Activated CD4-positive, alpha-beta T cell treated with anti-CD3 and anti-CD28 coated beads, Interleukin-2, amount 50 U/mL, for 16 hours (primary cell): ENCODE measurements around the gene ITGAL.
"Not testable (repeated sequence)": the region's sequence is repeated elsewhere in the genome, so short reads cannot be mapped to it uniquely, and the experiment has no call there.

ENCODE experiments used
- DNase-seq: peaks from one replicate; pipeline ENCODE4 v3.0.0-alpha.2; 2020

The ITGAL gene

DNA sequence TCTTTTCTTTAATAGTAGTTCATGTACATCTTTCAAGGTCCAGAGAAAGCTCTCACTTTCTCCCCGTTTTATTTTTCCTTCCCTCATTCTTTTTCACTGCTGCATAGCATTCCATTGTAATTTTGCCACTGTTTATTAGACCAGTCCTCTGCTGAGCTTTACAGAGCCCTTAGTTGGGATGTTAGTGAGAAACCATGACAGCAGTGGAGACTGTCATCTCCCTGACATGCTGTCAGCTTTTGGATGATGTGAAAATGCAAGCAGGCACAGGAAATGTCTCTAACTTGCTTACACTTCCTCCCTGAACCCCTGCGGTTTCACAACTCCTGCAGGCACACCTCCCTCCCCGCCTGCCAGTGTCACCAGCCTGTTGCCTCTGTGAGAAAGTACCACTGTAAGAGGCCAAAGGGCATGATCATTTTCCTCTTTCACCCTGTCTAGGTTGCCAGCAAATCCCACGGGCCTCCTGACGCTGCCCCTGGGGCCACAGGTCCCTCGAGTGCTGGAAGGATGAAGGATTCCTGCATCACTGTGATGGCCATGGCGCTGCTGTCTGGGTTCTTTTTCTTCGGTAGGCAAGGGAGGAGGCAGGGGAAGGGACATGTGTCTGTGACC lies at the start of gene ITGAL:
TSS of gene ITGAL (plus strand) at position 415 of the 615 bp plus-strand sequence. CDS start at position 511, 96 bp downstream.
- peak; percentile 97 for DNase-seq

DNA sequence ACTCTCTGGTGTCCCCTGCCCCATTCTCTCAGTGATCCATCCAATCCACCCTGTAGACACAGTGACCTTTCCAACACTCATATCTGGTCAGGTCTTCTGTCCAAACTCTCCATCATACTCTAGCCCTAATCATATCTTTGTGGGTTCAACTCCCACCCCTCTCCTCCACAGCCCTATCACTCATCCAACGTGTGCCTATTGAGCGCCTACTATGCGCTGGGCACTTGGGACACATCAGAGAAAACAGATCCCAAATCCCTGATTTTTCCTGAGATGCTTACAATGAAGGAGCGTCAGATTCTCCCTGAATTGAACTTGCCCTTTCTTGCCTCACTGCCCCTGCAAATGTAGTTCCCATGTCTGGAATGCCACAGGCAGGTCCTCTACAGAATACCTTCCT lies 44.5 kb upstream of the ITGAL start:
- DNase-seq, result no peak

DNA sequence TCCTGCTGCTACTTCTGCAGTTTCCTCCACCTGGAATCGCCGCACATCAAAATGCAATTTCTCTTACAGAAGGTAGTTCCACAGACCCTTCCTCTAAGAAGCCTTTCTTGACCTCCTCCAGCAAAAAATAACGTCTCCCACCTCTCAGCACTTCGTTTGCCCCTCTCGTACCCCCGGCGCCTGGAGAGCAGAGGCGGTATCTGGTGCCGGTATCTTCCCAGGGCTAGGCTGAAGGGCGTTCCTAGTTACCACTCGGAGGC lies 43.2 kb upstream of the ITGAL start:
- no peak for DNase-seq

DNA sequence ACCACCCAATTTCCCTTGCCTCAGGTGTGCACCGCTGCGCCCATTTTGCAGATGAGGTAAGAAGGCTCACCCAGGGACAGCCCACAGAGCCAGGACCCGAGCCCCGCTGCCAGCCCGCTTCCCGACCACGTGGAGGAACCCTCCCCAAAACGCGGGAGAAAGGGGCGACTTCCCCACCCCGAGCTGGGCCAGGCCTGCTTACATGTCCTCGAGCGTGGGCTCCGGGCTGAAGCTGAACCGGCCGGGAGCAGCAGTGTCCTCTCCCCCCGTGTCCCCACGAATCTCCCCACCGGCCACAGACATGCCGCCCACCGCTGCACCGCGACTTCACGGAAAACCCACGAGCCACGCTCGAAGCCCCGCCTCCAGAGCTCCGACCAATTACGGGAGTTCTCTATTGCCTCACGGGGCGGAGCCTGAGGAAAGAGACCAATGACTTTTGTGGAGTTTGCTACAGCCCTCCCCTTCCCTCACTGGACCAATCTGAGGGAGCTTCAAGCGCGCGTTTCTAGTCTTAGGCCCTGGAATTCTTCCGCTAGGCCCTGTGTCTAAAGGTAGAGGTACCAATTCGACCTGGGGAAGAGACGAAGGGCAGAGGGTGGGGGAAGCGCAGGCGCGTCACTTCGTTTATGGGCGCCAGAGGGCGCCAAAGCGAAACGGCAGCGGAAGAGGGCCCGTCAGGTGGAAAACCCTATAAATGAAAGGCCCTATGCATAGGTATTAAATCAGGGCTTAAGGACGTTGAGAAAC lies 42.7 kb upstream of the ITGAL start, which contains the start of gene DCTPP1:
TSS of gene DCTPP1 (minus strand) at position 353 of the 750 bp plus-strand sequence. CDS start at position 303, 50 bp downstream.
- DNase-seq, result peak; percentile 99

DNA sequence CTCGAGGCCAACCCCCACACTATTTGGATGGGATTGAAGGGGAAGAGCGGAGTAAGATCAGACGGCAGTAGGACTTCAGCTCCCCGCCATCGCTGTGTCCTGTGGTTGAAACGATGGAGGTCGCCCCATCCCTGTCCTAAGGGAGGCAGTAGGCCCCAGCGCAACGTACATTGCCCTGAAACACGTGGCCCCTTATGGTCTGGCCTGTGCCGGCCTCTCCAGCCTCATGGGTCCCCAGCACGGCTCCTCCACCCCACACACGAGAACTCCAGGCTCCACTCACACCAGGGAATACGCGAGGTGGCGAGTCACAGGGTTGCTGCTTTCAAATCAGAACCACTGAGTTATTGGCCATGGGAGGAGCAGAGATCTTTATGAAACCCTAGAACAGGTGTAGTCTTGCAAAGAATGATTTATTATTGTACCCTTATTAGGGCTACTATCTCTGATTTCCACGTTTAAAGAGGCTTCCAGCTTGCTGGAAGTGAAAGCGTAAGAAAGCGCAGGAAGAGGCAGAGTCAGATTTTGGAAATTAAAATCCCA lies 42.0 kb upstream of the ITGAL start:
- no peak for DNase-seq

DNA sequence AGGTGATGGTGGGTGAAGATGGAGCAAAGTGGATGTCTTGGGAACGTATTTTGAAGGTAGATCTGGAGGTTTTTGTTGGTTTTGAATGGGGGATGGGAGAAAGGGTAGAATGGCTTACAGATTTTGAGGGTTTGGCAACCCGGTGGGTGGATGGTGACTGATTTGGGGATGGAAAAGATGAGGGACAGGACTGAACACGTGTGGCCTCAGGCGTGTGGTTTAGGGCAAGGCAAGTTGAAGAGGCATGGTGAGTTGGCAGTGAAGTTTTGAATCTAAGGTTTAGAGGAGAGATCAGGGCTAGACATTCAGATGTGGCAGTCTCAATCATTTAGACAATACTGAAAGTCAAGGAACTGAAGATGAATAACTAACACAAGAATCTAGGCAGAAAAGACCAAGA lies 37.7 kb upstream of the ITGAL start:
- DNase-seq, result peak; percentile 80

DNA sequence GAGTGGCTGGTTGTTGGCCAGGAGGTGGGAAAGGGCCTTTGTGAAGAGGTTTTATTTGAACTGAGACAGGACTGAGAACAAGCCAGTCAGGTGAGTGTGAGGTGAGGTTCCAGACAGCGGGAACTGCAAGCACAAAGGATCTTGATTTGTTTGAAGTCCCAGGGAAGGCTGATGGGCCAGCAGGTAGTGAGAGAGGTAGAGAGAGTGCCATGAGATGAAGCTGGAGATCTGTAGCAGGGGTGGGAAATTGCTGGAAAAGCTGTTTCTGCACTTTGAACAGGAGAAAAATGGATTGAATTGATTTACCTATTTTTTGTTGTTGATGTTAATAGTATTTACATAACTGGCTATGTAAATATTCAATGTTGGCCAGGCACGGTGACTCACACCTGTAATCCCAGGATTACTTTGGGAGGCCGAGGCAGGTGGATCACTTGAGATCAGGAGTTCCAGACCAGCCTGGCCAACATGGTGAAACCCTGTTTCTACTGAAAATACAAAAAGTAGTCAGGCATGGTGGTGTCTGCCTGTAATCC lies 35.0 kb upstream of the ITGAL start:
- DNase-seq, result no peak

DNA sequence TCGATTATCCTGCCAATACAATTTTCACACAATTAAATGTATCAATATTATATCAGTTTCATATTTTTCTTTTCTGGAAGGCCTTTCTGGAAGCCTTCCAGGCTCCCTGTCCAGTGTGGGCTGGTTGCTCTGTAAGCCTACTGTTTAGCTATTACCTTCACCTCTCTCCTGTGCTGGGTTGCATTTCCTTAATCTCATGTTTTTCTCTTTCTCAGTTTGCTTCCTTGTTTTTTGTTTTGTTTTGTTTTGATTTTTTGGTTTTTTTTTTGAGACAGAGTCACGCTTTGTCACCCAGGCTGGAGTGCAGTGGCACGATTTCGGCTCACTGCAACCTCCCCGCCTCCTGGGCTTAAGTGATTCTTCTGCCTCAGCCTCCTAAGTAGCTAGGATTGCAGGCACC lies 33.7 kb upstream of the ITGAL start:
- DNase-seq, result no peak

DNA sequence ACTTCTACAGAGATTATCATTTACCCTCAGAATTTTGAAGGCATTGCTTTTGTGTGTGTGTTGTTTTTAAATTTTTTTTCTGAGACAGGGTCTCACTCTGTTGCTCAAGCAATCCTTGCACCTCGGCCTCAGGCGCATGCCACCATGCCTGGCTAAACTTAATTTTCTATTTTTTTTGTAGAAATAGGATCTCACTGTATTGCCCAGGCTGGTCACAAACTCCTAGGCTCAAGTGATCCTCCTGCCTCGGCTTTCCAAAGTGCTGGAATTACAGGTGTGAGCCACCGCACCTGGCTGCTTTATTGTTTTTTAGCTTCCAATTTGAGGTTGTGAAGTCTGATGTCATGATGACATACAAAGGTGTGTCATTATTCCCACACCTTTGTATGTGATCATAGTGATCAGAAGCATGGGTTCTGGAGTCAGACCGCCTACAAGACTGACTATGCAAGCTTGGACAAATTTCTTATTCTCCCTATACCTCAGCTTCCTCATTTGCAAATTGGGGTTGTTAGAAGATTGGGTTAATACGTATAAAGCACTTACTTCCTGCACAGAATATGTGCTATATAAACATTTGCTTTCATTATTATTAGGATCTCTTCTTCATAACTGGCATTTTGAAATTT lies 32.7 kb upstream of the ITGAL start:
- no peak for DNase-seq

DNA sequence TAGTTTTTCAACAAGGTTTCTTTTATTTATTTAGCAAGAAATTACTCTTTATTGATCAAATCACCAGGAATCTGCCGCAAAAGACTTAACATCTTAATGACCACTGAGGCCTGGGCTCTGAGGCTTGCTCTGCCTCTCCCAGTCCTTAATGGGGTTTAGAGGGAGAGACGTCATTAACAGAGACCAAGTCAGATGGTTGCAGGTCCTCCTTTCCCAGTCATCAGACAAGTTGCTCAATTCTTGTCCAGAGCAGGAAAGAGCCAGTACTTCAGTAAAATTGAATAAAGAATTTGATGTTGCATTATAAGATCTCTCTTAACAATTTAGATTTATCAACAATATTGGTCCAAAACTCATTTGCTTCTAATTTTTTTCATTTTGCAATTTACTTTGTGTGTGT lies 28.9 kb upstream of the ITGAL start:
- no peak for DNase-seq

DNA sequence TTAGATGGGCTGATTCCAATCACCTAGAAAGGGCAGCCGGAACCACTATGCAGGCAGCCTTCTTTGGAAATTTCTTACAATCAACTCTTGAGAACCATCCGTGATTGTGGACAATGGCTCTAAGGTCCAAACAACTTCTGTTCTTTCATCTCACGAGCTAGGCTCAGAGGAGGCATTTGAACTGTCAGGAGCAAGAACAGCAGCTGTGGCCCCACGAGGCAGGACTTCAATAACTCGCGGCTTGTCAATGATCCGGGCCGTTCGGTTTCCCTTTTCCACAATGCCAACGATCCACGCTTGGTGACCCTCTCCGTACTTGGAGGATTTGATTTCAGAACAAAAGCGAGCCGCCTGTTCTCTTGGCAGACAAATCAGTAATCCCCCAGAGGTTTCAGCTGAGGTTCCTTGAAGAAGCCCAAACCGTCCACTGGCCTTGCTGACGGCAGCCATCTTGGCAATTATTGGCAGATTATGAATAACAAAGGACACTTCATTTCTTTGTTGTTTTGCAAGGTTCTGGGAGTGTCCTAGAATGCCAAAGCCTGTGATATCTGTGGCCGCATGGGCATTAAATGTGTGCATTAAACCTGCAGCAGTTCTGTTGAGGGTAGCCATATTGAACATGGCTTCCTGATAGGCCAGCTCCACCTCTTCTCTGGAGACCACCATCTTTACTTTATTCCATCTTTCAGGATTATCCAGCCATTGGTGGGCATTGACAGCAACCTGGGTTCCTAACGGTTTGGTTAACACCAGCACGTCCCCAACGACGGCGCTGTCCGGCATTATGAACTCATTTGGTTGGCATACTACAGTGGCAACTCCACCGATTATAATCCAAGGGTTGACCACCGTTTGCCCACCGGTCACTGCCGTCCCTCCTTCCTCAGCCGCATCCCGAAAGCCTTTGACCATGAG lies 28.1 kb upstream of the ITGAL start:
- no peak for DNase-seq

DNA sequence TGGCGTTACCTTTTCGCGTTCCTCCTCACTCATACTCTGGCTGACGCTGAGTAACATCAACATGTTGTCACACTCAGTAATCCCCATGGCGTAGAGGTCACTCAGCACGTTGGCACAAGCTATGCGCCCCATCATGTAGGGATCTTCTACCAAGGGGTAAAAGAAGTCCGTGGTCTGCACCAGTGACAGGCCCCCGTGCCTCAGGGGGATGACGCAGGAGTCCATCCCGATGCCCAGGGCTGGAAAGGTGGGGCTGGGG lies 27.5 kb upstream of the ITGAL start:
- no peak for DNase-seq

DNA sequence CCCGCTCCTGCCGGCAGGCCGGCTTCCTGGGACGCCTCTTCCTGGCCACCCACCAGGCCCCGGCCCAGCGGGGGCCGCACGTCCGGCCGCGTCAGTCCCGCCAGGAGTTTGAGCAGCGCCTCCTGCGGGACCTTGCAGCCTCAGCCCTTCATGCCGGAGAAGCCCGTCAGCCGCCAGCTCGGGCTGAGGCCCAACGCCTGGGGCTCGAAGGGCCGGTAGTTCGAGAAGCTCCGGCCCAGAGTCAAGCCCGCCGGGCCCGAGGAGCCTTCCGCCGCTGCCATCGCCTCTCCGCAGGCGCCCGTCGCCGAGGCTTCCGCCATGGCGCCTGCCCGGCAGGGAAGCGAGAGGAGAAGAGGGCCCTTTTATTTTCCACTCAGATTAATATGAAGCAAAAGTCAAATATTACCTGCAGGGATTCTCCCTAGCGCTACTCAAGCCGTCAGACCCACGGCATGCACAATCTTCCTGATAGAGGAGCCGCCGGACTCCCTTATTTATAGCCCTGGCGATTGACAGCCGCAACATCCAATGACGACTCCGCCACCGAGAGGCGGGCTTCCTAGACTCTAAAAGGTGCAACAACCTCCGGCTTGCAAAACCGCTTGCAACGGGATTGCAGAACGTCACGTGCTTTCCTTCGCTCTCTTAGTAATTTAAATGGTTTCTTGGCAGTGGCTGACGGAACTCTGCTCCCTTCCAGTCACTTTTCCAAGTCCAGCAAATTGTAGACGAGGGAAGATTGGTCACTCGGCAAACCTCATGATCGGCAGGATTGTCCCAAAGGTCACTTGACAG lies 26.9 kb upstream of the ITGAL start, which contains the start of gene SEPHS2:
TSS of gene SEPHS2 (minus strand) at position 467 of the 795 bp plus-strand sequence. CDS start at position 320, 147 bp downstream.
- DNase-seq, result peak; percentile 99

DNA sequence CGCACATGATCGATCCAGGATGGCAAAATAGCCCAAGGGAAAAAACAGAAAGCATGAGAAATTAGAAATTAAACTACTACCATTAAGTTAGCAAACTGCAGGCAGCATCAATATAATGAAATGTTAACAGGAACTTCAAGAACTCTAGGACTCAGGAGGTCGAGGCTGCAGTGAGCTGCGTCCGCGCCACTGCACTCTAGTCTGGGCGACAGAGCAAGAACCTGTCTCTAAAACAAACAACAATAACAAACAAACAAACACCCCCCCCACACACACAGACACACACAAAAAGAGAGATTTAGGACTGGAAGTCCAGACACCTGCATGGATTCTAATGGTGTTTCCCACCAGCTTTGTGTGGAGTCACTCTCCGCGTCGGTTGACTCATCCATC lies 26.3 kb upstream of the ITGAL start:
- no peak for DNase-seq

DNA sequence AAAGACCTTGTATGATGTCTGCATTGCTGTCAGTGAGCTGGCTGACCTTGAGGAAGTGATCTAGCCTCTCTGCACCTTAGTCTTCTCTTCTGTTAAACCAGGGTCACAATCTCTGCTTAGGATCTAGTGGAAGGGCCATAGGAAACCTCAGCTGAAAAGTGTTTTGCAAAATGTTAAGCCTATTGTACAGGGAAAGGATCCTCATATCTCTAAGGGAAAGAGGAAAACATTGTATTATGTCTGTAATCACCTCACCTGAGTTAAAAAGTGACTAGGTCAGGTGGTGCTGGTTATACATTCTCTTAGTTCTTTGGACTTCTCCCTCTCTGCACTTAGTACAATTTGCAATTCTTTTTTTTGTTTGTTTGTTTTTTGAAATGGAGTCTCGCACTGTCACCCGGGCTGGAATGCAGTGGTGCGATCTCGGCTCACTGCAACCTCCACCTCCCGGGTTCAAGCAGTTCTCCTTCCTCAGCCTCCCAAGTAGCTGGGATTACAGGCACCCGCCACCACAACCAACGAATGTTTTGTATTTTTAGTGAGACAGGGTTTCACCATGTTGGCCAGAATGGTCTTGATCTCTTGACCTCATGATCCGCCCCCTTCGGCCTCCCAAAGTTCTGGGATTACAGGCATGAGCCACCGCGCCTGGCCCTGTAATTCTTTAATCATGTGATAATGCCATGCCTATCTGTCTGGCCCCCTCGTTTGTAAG lies 24.9 kb upstream of the ITGAL start:
- DNase-seq, result no peak

DNA sequence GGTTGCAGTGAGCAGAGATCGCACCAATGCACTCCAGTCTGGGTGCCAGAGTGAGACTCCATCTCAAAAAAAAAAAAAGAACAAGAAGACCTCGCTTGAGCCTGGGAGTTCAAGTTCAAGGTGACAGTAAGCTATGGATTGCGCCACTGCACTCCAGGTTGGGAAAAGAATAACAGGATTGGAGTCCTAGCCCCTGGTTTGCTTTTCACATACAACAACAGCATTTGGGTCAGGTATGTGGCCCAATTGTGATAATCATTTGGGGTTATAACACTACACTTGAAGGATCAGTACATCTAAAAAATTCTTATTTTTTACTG lies 23.5 kb upstream of the ITGAL start:
- DNase-seq, result no peak

DNA sequence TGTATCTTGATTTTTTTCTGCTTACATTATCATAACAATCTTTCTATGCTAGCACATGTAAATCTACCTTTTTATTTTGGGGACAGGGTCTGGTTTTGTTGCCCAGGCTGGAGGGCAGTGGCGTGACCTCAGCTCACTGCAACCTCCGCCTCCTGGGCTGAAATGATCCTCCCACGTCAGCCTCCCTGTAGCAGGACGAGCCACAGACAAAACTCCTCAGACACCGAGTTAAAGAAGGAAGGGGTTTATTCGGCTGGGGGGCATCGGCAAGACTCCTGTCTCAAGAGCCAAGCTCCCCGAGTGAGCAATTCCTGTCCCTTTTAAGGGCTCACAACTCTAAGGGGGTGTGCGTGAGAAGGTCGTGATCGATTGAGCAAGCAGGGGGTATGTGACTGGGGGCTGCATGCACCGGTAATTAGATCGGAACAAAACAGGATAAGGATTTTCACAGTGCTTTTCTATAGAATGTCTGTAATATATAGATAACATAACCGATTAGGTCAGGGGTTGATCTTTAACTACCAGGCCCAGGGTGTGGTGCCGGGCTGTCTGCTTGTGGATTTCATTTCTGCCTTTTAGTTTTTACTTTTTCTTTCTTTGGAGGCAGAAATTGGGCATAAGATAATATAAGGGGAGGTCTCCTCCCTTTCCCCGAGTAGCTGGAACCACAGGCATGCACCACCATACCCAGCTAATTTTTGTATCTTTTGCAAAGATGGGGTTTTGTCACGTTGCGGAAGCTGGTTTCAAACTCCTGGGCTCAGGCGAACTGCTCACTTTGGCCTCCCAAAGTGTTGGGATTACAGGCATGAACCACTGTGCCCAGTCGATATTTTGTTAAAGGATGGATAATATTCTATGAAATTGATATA lies 19.6 kb upstream of the ITGAL start:
- not testable (repeated sequence) for DNase-seq

DNA sequence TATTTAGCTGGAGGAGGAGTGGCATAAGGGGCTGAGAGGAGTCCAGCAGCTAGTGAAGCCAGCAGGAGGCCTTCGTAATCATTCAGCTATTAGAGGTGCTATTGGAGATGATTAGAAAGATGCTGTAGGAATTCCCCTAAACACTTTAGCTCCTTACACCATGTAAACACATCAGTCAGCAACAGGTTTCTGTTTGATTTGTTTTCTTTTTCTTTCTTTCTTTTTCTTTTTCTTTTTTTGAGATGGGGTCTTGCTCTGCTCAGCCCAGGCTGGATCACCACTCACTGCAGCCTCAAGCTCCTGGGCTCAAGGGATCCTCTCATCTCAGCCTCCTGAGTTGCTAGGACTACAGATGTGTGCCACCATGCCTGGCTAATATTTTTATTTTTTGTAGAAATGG lies 16.2 kb upstream of the ITGAL start:
- DNase-seq, result no peak

DNA sequence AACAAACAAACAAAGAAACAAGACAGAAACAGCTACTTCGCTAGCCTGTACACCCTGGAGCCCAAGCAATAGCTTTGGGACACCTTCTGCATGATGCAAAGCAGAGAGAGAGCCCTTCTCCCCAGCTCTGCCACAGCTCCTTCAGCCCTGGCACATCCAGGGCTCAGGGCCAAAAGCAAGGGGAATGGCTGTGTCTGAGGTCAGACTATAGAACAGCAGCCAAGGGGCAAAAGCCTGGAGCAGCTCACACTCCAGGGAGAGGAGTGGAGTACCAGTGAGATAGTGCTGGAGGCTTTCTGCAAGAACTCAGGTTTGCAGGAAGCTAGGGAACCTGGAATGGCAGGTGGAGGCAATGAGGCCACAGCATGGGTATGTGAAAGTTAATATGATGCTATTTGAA lies 15.3 kb upstream of the ITGAL start:
- DNase-seq, result no peak

DNA sequence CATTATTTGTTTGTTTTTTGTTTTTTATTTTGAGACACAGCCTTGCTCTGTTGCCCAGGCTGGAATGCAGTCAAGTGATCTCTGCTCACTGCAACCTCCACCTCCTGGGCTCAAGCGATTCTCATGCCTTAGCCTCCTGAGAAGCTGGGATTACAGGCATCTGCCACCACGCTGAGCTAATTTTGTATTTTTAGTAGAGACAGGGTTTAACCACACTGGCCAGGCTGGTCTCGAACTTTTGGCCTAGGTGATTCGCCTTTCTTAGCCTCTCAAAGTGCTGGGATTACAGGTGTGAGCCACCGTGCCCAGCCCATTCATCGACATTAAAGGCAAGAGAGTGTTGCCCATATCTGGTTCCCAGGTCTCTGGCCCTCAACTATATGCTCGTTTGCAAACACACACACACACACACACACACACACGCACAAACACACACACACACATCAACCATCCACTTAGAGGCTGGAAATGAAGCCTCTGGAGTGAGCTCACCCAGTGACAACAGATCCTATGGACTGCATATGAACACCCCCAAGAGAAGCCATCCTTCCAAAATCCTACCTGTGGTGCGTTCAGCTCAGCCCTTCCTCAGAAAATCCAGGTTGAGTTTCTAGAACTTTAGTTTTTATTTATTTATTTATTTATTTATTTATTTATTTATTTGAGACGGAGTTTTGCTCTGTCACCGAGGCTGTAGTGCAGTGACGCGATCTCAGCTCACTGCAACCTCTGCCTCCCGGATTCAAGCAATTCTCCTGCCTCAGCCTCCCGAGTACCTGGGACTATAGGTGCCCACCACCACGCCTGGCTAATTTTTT lies 14.6 kb upstream of the ITGAL start:
- no peak for DNase-seq
